Ramos (cell line): Measurements from ENCODE around the gene AMOTL2.

ENCODE experiments used
- in situ Hi-C: fragments of 300-500 bp; cut with MboI; formaldehyde crosslinking; loops from one replicate; pipeline ENCODE4 v1.14.3; 2022; ENCODE audit warnings: low sequenced_read_pairs; ENCODE audit not compliant: unreplicated experiment

Gene AMOTL2

GRCh38 chr3:134322286-134322685 is 52.0 kb downstream of the AMOTL2 start:
- in situ Hi-C loops = no loop called here

GRCh38 chr3:134320749-134321148 is 53.5 kb downstream of the AMOTL2 start:
- in situ Hi-C loops = no loop called here

DNA sequence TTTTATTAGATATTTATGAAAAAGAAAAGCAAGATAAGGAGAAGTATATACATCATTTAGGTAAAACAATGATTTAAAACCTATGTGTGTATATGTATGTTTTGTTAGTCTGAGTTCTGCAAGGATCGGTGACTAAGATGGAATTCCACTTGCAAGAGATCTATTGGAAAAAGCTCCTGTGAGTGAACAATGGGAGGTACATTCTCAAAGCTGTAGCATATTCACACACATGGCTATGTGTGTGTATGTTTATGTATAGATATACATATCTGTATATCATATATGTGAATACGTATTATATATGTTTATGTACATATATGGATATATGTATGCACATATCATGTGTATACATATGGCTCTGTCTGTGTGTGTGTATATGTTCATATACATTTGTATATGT is 54.3 kb downstream of the AMOTL2 start:
- in situ Hi-C loops = no loop called here

DNA sequence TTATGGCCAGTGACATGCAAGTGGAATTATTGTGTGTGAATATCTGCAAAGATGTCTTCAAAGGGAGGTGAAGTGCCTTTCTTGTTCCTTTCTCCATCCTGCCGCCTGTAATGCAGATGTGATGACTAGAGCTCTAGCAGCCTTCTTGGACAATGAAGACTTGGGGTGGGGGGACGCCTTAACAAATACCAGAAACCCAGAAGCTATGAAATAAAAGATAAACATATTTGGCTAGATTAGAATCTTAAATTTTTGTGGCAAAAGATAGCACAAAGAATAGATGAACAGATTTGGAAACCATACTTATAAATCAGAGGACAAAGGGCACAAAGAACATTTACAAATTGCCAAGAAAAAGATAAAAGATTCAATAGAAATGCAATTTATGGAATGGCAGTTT is 56.1 kb downstream of the AMOTL2 start:
- in situ Hi-C loops = no loop called here

- in situ Hi-C loops = no loop called here
Observed at GRCh38 chr3:134317106-134317947, 56.9 kb downstream of the AMOTL2 start.

- in situ Hi-C loops = no loop called here
Observed at GRCh38 chr3:134315286-134316106, 58.8 kb downstream of the AMOTL2 start.

DNA sequence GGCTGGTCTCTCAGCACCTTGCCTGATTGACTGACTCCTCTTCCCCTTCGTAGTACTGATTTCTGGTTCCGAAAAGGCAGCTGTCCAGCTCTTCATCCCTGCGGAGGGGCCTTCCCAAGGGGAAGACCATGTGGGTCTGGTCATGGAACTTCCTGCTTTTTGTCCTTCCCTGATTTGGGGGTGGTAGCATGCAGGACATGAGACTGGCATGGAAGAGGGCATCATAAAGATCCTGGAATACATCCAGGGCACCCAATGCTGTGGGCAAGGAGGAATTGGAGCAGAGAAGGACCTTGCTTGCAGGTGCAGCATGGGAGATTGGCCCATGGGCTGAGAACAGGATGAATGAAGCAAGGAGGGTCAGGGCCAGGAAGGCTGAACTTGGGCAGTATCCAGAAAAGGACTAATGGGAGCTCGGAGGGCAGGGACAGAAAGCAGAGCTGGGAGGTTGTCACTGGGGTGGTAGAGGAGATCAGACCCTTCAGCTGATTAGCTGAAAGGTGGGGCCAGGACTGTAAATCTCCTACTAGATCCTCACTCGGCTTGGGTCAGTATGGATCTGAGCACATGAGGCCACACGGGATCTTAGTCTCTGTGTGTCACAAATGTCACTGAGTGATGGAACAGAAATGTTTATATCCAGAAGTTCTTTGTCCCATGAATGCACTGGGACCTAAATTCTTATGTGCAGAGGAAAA is 59.5 kb downstream of the AMOTL2 start:
- in situ Hi-C loops = no loop called here

GRCh38 chr3:134313847-134314587 is 60.2 kb downstream of the AMOTL2 start:
- in situ Hi-C loops = no loop called here

DNA sequence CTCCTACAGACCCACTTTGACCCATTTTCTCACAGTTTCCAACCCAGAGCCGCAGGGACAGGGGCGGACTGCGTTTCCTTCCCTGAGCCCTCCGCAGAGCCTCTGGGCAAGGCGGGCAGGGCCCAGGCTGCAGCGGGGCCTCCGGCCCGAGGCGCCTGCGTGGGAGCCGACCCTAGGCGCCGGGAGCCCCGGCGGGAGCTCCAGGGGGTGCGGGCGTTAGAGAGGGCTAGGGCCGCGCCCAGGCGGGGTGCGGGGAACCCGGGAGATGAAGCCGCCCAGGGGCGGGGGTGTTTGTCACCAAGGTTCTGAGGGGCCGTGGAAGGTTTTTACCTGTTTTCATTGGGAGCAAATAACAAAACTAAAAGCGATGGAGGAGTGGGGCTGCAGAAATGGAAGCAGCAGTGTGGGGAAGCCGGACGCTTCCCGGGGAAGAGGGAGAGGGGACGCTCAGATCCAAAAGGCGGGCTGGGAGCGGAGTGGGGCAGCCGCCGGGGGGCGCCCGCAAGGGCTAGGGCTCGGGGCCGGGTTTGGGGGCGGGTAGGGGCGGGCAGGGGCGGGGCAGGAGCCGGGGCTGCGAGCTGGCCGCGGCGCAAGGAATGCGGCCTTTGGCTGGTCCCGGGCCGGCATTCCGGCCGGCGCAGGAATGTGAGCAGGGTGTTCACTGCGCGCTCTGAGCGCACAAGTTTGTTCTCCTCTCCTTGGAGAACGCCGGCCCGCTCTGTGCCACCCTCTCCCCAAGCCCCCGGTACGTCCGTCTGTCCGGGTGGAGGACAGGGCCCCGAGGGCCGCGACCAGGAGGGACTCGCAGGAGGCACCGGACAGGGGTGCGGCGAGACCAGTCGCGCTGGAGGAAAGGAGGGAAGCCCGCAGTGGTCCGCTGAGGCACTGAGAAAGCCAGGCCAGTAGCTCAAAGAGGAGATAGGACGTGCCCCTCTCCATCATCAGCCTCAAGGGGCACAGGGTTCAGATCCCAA is 61.1 kb downstream of the AMOTL2 start:
- in situ Hi-C loops = no loop called here

GRCh38 chr3:134312072-134312872 is 62.0 kb downstream of the AMOTL2 start:
- in situ Hi-C loops = no loop called here

DNA sequence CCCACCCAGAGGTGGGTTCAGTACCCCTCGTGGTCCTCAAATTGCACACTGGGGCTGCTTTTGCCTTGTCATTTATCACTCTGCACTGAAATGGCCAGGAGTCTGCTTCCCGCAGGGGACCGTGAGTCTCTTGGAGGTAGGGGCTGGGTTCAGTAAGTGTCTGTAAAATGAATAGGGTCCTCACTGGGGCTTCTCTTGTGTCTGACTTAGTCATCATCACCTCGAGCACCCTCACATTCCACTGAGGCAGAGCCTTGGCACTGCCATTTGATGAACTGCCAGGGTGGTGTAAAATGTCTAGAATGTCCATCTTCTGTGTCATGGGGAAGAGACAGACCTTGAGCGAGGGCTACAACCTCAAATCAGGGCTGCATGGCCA is 62.6 kb downstream of the AMOTL2 start:
- in situ Hi-C loops = no loop called here

DNA sequence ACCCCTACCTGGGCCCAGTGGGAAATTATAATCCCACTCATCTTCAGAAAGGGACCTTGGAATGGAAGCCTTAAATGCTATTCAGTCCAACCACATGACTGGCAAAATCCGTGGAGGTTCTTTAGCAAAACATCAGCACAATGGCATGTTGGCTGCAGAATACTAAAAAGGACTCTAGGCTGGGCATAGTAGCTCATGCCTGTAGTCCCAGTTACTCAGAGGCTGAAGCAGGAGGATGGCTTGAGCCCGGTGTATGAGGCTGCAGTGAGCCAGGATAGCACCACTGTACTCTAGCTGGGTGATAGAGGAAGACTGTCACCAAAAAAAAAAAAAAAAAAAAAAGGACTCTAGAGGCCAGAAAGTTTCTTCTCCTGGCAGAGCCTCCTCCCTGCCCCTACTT is 63.0 kb downstream of the AMOTL2 start:
- in situ Hi-C loops = no loop called here

DNA sequence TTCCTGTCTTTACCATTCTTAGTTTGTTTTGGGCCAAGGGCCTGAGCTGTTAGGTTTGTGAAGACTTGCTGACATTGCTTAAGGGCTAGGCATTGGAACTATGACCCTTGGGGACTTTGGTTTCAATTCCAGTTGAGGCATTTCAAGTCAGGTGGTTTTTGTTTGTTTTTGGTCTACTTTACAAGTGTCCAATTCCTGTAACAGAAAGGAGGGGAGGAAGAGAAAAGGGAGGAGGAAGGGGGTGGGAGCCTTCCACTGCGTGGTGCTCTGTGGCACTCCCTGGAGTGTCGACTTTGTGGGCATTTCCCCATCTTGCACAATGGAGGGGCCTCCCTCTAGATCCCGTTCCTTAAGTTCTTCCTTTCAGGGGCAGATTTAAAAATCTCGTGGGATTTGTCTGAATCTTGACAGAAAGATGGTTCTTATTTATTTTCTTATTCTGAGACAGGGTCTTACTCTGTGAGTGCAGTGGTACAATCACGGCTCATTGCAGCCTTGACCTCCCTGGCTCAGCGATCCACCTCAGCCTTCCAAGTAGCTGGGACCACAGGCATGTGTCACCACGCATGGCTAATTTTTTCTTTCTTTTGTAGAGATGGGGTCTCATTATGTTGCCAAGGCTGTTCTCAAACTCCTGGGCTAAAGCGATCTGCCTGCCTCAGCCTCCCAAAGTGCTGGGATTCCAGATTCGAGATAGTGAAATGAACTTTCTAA is 64.1 kb downstream of the AMOTL2 start:
- in situ Hi-C loops = loop anchor here (5.0 kb wide), 1 partner anchor 162 kb away; no protein-coding TSS in a partner anchor

DNA sequence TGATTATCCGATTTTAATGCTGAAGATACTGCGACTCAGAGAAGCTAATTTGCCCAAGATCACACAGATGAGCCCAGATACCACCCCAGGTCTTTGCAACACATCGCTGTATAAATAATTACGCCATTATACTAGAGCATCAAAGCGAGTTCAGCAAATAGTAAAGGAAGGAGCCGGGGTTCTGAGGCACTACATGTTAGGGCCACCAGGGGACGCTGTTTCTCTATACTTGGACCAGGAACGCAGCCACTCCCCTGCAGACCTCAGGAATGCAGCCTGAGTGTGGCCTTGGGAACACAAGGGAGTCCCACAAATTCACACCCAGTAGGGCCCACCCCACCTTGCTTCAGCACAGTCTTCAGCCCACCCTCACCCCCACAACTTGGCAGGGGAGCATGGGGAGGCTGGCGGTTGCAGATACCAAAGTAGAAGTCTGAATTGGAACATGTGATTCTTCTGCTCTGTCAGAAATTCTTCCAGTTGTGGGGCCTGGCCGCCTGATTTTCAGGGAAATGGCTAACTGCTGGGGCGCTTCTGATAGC is 65.8 kb downstream of the AMOTL2 start:
- in situ Hi-C loops = loop anchor here (5.0 kb wide), 1 partner anchor 164 kb away; no protein-coding TSS in a partner anchor

DNA sequence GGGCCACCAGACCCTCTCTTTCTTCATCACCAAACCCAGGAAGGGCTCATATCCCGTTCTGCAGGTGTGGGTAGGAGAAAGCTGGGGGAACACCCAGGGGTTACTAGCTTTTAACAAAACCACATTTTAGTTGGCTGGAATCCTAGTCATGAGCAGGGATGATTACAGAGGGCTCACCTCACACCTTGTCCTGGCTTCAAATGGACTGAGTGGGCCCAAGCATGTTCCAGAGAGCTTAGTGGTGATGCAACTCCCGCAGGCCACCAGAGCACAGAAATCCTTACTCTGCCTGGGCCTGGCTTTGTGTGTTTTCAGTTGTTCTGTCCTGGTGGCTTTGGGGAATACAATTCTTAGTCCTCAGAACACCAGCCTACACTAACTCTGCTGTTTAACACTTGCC is 66.8 kb downstream of the AMOTL2 start:
- in situ Hi-C loops = loop anchor here (5.0 kb wide), 1 partner anchor 165 kb away; no protein-coding TSS in a partner anchor

DNA sequence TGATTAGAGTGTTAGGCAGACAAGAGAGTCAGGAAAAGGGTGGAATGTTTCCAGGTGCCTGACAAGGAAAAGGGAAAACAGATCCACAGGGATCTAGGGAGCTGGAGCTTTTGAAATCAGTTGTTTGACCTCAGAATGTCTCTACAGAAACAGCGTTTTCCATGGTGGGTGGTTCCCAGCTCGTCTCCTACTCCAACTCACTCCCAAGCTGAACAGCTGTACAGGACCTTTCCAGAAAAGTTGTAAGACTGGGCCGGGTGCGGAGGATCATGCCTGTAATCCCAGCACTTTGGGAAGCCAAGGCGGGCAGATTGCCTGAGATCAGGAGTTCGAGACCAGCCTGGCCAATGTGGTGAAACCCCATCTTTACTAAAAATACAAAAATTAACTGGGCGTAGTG is 67.9 kb downstream of the AMOTL2 start:
- in situ Hi-C loops = loop anchor here (5.0 kb wide), 1 partner anchor 166 kb away; no protein-coding TSS in a partner anchor
